NCI-H1105 treated with DMSO at 0.1 percent for 48 hours (cell line): ENCODE measurements around the gene COMMD7.
"Not testable (repeated sequence)": the region's sequence is repeated elsewhere in the genome, so short reads cannot be mapped to it uniquely, and the experiment has no call there.

Experiments used
- DNase-seq: peaks from one replicate; lab custom pipeline; 2025; lab: John Stamatoyannopoulos, UW

COMMD7 gene

DNA sequence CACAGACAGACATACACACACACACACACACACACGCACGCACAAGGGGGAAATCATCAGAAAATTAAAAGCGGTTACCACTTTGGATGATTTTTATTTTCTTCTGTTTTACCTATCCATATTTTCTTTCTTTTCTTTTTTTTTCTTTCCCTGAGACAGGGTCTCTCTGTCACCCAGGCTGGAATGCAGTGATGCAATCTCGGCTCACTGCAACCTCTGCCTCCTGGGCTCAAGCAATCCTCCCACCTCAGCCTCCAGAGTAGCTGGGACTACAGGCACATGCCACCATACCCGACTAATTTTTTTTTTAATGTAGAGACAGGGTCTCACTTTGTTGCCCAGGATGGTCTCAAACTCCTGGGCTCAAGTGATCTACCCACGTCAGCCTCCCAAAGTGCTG, 14.8 kb downstream of the COMMD7 start:
- DNase-seq: not testable (repeated sequence)

GRCh38 chr20:32727683-32728082, 15.6 kb downstream of the COMMD7 start:
- no peak for DNase-seq

DNA sequence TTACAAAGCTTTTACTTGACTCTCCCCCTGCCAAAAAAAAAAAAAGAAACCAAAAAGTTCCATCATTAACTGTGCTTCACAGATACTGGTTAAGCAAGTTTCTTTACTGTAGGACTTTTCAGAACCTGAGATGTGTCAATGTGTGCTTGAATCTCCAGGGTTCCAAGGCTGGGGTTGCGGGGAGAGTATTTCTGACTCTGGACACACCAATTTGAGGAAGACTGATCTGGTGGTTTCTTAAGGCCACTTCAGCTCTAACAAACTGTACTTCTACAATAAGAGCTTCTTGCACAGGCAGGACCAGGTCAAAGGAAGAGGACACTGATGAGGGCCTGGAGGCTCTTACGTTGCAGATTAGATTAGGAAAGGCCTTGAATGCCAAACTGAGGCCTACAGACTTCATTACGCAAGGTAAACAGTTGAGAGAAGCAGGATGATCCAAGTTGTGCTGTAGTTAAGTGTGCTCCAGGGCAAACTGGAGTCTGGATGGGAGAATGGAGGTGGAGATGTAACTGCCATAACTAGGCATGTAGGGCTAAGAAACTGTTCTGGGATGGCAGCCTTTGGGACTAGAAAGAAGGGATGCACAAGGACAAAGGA, 24.4 kb downstream of the COMMD7 start:
- no peak for DNase-seq

DNA sequence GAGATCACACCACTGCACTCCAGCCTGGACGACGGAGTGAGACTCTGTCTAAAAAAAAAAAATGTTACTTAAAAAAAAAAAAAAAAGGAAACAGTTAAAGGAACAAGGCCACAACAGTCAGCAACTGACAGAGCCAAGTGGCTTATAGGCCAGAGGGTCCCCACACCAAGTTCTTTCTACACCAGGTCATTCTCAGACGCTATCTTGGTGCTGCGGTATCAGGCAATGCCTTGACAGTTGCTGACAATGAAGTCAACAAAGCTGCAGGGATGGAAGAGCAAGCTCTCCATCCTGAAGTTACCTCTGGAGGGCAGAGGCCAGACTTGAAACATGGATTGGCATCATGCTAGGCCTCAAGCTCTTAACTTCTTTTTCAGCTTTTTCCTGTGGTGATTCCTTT, 31.9 kb downstream of the COMMD7 start:
- DNase-seq: no peak

DNA sequence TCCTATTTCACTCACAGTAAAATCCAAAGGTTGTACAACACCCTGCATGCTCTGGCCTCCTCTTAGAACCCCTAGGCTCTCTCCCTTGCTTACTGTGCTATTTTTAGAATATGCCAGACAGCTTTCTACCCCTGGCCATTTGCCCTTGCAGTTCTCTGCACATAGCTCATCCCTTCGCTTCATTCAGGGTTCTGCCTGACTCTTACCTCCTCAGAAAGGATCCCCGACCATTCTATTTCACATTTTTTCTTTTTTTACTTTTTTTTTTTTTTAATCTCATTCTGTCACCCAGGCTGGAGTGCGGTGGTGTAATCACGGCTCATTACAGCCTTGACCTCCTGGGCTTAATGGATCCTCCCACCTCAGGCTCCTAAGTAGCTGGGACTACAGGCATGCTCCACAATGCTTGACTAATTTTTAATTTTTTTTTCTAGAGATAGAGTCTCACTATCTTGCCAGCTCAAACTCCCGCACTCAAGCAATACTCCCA, 33.6 kb downstream of the COMMD7 start:
- no peak for DNase-seq

DNA sequence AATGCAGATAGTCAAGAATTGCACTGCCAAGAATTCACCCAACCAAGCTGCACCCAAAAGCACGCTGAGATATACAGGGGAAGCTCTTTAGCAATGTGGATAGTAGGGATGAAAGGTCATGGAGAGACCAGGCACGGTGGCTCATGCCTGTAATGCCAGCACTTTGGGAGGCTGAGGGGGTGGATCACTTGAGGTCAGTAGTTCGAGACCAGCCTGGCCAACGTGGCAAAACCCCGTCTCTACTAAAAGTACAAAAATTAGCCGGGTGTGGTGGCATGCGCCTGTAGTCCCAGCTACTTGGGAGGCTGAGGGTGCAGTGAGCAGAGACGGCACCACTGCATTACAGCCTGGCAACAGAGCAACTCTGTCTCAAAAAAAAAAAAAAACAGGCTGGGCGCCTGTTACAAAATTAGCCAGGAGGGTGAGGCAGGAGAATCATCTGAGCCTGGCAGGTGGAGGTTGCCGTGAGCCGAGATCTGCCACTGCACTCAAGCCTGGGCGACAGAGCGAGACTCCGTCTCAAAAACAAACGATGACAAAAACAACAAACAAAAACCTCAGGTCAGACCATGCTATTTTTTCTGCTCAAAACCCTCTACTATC, 34.1 kb downstream of the COMMD7 start:
- DNase-seq: not testable (repeated sequence)

GRCh38 chr20:32707691-32708581, 35.3 kb downstream of the COMMD7 start:
- no peak for DNase-seq

DNA sequence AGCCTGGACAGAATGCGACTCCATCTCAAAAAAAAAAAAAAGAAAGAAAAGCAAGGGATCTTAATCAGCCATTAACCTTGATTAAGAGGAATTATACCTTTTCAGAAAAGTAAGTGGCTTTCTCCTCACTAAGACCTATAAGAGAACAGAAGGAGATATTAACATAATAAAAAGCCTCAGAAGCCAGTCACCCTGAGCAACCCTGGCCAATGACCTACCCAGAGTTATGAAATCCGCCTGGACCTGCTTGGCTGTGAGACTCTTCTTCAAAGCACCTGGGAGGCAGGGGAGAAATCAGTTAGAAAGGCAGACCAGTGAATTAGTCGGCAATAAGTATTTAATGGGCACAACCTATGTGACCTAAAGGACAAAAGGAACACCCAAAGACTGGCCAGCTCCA, 36.8 kb downstream of the COMMD7 start:
- DNase-seq: no peak

- peak; percentile 92 for DNase-seq
Measured at GRCh38 chr20:32702706-32703425, 40.4 kb downstream of the COMMD7 start.

DNA sequence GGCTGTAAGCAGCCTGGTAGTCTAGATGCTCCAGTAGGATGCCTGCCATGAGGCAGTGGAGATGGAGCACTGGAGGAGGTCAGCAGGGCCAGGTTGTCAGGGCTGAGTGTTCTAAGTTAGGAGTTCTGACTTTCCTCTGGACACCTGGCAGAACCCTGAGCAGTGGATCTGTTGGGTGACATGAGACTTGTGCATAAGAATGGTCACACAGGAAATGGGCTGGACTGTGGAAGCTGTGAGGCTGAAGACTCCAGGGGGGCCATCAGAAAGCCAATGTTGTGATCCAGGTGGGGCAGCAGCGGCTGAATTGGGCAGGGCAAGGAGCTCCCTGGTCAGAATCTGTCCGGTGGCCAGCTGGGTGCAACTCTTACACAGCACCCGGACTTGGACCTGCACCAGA, 45.7 kb downstream of the COMMD7 start:
- DNase-seq: no peak

DNA sequence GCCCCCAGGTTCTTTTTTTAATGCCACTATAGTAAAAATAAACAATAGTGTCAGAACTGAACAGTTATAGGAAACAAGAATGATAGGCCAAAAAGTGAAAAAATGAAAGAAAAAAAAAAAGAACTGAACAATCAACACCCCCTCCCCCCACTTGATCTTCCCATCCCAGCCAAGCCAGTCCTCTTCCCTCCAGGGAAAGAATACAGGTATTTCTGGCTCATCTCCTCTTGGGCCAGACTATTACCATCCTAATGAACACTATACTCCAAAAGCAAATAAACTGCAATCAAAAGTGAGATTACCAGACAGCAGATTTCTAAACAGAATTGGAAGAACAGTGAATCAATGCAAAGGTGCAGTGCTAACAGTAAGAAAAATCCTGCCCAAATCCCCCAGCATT, 48.2 kb downstream of the COMMD7 start:
- no peak for DNase-seq

- DNase-seq: not testable (repeated sequence)
Measured at GRCh38 chr20:32688966-32689365, 54.3 kb downstream of the COMMD7 start.

- DNase-seq: no peak
Measured at GRCh38 chr20:32687180-32687532, 56.1 kb downstream of the COMMD7 start.

DNA sequence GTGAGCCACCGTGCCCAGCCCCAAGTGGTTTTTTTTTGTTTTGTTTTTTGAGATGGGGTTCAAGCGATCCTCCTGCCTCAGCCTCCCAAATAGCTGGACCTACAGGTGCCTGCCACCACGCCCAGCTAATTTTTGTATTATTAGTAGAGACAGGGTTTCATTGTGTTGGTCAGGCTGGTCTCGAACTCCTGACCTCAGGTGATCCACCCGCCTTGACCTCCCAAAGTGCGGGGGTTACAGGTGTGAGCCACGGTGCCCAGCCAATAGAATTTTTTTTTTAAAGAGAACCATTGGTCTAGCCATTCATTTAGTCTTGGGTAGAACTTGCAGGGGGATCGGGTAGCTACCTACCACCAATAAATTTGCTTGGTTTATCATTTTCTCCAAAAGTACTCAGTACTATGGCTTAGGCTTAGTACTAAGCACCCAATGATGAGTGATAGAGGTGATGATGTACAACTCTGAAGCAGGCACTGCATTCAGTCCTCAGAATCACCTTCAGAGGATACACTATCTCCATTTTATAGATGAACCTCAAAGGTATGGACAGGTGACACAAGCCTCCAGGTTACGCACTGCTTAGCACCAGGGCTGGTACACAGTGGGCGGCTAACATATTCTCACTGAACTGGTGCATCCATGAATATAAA, 56.6 kb downstream of the COMMD7 start:
- DNase-seq: no peak

GRCh38 chr20:32685541-32686529, 57.4 kb downstream of the COMMD7 start:
- DNase-seq: no peak

GRCh38 chr20:32682508-32682987, 60.7 kb downstream of the COMMD7 start:
- DNase-seq: no peak

DNA sequence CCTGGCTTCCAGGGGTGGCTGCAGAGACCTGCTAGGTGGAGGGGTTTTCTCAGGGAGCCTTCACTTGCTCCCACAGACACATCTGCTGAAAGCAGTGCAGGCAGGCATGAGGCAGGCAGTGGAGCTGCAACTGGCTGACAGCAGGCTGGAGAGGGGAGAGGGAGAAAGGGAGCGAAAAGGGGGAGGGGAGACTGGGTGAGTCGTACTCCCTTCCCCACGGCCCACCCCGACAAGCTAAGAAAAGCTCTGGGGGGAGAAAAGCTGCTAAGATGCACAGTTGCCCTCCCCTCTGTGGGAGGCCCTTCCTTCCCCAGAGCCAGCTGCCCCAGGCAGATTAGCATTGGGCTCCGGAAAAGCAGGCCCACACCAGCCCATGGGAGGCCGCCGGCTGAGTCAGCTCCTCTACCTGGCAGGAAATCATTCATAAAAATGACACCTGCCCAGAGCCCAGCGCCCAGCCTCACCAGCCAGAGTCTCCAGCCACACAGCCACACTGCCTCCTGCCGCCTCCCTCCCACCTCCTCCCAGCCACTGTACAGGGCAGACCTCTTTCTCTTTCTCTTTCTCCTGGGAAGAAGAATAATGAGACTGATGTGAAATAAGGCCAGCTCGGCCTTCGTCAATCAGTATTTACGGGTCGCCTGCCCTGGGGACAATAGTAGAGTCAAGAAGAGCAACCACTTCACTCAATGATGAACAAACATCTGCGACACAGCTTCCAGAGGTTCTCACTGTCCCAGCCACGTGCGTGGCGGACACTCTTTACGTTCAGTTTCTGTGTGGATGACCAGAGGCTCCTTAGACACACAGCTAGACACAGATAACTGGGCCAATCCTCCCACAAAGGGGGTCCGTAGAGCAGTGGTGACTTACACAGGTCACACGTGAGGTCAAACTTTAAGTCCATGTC, 61.8 kb downstream of the COMMD7 start:
- DNase-seq: peak; percentile 14

DNA sequence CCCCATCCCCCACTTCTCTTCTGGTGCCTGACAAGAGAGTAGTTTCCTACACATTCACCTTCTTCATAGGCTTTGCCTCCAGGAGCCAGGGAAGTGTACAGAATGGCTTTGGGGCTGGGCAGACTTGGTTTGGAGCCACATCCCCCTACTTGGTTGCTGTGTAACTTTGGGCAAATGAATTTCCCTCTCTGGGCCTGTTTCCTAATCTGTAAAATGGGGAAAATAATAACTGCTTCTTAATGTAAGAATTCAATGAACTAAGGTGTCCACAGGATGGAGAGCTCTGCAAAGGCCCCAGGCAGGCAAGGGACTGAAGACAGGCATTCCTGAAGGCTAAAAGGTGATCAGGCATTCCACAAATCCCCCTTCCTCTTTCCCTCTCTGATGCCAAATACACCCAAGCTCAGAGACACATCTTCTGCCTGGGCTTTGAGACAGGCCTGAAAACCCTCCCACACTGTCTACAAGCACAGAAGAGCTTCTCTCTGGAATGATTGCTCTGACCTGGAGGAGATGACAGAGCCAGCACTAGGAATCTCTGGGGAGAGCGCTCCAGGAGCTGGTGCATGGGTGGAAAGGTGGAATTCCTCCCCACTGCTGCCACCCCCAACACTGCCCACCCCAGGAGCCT, 62.6 kb downstream of the COMMD7 start:
- DNase-seq: no peak

GRCh38 chr20:32678948-32679347, 64.3 kb downstream of the COMMD7 start:
- no peak for DNase-seq
